ENCODE measurements around the gene WDFY3. TPM values are rescaled to one million over a fixed set of nuclear protein-coding genes. Genes with fewer than 3 reads are reported as not detected.

The WDFY3 gene
- total and polyA plus RNA-seq, 9 of the 15 experiments (the other 6 are each of a cell fraction or from before 2014, with no cell fraction given), result 0.58 to 13.5 (median 9.4) TPM

GRCh38 chr4:84862064-84862463 lies 104.4 kb downstream of the WDFY3 start:
- no peaks in the 10 kb centered on the region for H3K9me1 ChIP-seq (ENCODE audit: control insufficient read depth, insufficient read depth, low read length)
- no peaks in the 10 kb centered on the region for H3K27me3 ChIP-seq (ENCODE audit: control insufficient read depth in 2 of 2, insufficient read depth in 2 of 2, low read length in 2 of 2)
- DNase-seq (ENCODE audit: extremely low read depth in 1 of 4, low spot score in 3 of 4), result no peak
- no peaks in the 10 kb centered on the region for H3K79me2 ChIP-seq (ENCODE audit: control insufficient read depth, insufficient read depth, low read length)
- H3K4me1 ChIP-seq (replicated peaks in 1 of 2; ENCODE audit: control insufficient read depth in 2 of 2, insufficient read depth in 2 of 2, low read length in 2 of 2), result no peaks in the 10 kb centered on the region
- TF ChIP-seq ELF1 (tag; IDR thresholded peaks at IDR 0.05), result no peak
- TF ChIP-seq, protein P1, sequence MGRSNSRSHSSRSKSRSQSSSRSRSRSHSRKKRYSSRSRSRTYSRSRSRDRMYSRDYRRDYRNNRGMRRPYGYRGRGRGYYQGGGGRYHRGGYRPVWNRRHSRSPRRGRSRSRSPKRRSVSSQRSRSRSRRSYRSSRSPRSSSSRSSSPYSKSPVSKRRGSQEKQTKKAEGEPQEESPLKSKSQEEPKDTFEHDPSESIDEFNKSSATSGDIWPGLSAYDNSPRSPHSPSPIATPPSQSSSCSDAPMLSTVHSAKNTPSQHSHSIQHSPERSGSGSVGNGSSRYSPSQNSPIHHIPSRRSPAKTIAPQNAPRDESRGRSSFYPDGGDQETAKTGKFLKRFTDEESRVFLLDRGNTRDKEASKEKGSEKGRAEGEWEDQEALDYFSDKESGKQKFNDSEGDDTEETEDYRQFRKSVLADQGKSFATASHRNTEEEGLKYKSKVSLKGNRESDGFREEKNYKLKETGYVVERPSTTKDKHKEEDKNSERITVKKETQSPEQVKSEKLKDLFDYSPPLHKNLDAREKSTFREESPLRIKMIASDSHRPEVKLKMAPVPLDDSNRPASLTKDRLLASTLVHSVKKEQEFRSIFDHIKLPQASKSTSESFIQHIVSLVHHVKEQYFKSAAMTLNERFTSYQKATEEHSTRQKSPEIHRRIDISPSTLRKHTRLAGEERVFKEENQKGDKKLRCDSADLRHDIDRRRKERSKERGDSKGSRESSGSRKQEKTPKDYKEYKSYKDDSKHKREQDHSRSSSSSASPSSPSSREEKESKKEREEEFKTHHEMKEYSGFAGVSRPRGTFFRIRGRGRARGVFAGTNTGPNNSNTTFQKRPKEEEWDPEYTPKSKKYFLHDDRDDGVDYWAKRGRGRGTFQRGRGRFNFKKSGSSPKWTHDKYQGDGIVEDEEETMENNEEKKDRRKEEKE (IDR thresholded peaks at IDR 0.05; ENCODE audit: borderline replicate concordance in 1 of 2, control insufficient read depth in 1 of 2, low read depth in 2 of 2, low read length in 1 of 2), result no peak
- TF ChIP-seq, protein P2, sequence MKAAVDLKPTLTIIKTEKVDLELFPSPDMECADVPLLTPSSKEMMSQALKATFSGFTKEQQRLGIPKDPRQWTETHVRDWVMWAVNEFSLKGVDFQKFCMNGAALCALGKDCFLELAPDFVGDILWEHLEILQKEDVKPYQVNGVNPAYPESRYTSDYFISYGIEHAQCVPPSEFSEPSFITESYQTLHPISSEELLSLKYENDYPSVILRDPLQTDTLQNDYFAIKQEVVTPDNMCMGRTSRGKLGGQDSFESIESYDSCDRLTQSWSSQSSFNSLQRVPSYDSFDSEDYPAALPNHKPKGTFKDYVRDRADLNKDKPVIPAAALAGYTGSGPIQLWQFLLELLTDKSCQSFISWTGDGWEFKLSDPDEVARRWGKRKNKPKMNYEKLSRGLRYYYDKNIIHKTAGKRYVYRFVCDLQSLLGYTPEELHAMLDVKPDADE (conservative IDR thresholded peaks at IDR 0.05; ENCODE audit: control insufficient read depth, low read depth, low read length), result no peak
- no peak for TF ChIP-seq HDAC2 (IDR thresholded peaks at IDR 0.05)
- no peak for TF ChIP-seq HNRNPK (IDR thresholded peaks at IDR 0.05; ENCODE audit: low read depth, low read length, poor library complexity, severe bottlenecking)
- TF ChIP-seq ZNF253 (CRISPR knock-in tag; conservative IDR thresholded peaks at IDR 0.05), result no peak
- no peak for TF ChIP-seq SP1 (CRISPR knock-in tag; IDR thresholded peaks at IDR 0.05)
- TF ChIP-seq STAT5A (IDR thresholded peaks at IDR 0.05; ENCODE audit: borderline replicate concordance, low read length), result no peak
- no peak for TF ChIP-seq ZNF140 (CRISPR knock-in tag; IDR thresholded peaks at IDR 0.05)
- no peak for TF ChIP-seq RFX1 (IDR thresholded peaks at IDR 0.05)
- TF ChIP-seq RUNX1 (IDR thresholded peaks at IDR 0.05; ENCODE audit: low read depth), result no peak
- no peak for TF ChIP-seq ZNF134 (CRISPR knock-in tag; conservative IDR thresholded peaks at IDR 0.05)
- no peak for TF ChIP-seq POLR2A (conservative IDR thresholded peaks at IDR 0.05)
- TF ChIP-seq CUX1 (CRISPR knock-in tag; IDR thresholded peaks at IDR 0.05), result no peak
- H3K27ac ChIP-seq (ENCODE audit: extremely low read depth, low read depth, low read length), result no peak overlapping the region
- H3K4me3 ChIP-seq, result no peak overlapping the region
- 29% methylated on average over 2 of the region's 2 CpGs for WGBS (ENCODE audit: insufficient coverage, low coverage, missing lambda C conversion rate)
- no TSS peak for BruUV-seq (replicated peaks)
- no peak for FAIRE-seq
- in situ Hi-C loops (cut with MboI) (no loop called here), intact Hi-C loops (cut with micrococcal nuclease) (no loop called here)
- CTCF ChIA-PET (ENCODE audit: low intra/inter-chr PET ratio), result no interaction called here
- no peaks in the 10 kb centered on the region for H3K9me3 ChIP-seq (replicated peaks; ENCODE audit: control insufficient read depth, insufficient read depth, low read depth, low read length)
- no peaks in the 10 kb centered on the region for H4K20me1 ChIP-seq (replicated peaks; ENCODE audit: control insufficient read depth, insufficient read depth, low read length)
- no peak overlapping the region for H3K9ac ChIP-seq (ENCODE audit: insufficient read depth in 1 of 2, low read depth in 2 of 2, low read length in 2 of 2)
- POLR2A ChIA-PET, result no interaction called here
- no peaks in the 10 kb centered on the region for H3K36me3 ChIP-seq (ENCODE audit: control insufficient read depth, insufficient read depth, low read length)
- no peak overlapping the region for H3K4me2 ChIP-seq (ENCODE audit: insufficient read depth, low read length)
- no peak overlapping the region for H2AFZ ChIP-seq (ENCODE audit: low read depth, low read length)
- no peak for ATAC-seq
